ENCODE data around the gene VANGL2.
"Not testable (repeated sequence)": the region's sequence is repeated elsewhere in the genome, so short reads cannot be mapped to it uniquely, and the experiment has no call there.

Gene VANGL2

DNA sequence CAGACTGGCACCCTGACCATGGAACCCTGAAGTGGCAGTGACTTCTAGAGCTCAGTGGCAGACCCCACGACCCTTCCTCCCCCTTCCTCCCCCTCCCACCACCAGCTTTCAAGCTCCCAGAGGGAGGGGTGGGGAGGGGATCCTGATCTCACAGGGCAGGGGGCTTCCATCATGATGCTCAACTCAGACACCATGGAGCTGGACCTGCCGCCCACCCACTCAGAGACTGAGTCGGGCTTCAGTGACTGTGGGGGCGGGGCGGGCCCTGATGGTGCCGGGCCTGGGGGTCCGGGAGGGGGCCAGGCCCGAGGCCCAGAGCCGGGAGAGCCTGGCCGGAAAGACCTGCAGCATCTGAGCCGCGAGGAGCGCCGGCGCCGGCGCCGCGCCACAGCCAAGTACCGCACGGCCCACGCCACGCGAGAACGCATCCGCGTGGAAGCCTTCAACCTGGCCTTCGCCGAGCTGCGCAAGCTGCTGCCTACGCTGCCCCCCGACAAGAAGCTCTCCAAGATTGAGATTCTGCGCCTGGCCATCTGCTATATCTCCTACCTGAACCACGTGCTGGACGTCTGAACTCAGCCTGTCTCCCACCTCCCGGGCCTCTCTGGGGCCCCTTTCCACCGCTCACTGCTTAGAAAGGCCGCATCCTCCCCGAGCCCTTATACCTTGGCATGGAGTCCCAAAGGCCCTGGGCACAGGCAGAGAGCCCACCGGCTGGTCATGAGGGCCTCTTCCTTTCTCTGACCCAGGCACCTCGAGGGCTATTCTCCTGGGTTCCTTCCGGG is 29.6 kb upstream of the VANGL2 start:
- no peak for DNase-seq

DNA sequence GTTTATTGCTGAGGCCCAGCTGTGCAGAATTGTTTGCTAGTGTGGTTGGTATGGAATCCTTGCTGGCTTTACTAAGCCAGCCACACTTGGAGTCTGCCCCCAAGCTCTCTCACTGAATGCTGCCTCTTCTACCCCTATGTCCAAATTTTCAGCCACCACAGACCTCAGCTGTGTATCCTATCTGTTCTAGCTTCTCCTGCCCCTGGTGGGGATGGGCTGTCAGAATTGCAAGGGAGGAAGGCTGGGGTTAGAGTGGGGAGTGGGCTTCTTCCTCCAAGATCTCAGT is 29.1 kb upstream of the VANGL2 start:
- DNase-seq = no peak

DNA sequence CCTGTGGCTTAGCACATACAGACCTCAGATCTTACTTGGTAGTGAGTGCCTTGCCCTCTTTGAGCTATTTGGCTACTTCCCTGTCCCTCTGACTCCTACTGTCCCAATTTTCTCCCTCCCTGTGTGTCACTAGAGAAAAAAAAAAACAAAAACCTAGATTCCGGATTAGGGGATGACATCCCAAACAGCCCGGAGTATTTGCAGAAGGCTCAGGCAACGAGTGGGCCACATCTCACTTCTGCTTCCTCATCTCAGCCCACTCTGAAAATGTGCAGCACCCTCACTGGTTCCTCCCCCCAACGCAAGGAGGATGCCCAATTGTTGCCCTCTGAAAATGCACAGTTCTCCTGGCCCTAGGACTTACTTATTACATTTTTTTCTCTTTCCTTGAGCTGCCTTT is 28.6 kb upstream of the VANGL2 start:
- DNase-seq = no peak

DNA sequence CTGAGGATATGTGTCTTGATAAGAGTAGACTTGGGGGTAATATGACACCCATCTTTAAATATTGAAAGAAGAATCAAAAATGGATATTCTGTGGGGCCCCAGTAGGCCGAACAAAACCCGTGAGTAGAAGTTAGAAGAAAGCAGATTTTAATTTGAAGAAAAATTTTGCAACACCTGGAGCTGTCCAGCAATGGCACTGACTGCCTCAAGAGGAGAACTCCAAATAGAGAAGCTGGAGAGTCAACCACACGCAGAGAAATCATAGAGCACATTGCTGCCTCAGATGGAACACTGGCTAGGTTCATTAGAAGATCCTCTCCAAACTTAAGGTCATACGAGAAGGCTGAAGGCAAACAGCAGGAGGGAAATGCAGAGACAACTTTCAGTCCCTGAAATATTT is 26.7 kb upstream of the VANGL2 start:
- DNase-seq = no peak

DNA sequence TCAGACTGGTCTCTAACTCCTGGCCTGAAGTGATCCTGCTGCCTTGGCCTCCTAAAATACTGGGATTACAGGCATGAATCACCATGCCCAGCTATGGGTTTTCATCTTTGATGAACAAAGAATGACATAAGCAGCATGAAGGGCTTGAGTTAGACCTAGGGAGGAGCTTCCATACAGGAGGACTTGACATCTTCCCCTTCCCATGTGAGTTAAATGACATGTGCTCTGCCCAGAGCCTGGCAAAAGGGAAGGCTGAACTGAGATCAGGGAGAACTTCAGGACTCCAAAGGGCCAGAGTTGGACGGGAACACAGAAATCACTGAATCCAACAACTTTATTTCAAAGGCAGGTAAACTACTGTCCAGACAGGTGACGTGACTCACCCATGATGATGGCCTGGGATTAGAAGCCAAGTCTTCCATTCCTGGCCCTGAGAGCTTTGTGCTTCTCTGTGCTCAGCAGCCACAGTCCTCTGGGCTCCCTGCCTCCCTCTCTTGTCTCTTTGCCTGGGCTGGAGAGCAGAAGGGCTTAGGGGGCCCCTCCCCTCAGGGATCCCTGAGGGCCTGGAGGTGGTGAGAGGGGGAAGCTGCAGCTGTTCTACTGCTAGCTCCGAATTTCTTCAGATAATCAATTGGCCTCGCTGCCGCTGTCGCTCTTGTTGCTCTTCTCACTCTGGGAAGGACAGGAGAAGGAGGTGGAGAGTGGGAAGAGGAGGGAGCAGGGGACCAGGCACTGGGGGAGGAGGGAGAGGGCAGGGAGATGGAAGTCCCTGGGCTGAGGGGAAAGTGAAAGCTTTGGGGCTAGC is 25.9 kb upstream of the VANGL2 start:
- DNase-seq = no peak

DNA sequence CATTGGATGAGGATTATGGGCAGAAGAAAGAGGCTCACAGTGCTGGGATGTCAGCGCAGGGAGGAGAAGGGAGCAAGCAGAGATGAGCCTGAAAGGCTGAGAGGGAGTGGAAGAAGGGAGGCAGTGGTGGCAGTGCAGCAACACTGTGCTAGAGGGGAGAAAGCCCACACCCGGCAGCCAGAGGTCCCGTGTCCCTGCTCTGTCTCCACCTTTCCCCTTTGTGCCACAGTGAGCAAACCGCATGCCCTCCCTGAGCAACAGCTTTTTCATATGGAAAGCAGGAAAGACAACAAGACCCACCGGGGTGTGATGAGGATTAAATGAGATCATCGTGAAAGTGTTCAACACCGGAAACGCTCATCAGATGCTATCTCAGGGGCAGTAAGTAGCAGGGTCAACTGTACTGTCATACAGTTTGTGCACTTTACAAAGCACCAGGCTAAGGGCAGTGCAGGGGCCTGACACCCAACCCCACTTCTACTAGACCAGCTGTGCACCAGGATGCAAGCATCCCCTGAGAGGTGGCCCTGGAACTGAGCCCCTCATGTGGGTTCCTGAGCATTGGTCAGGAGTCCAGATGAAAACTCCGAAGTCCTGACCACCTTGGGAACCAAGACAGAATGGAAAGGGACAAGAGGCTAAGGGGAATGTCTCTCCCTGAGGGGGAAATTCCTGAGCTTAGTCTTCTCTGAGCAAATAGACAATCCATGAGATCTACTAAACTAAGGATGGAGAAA is 24.4 kb upstream of the VANGL2 start:
- no peak for DNase-seq

DNA sequence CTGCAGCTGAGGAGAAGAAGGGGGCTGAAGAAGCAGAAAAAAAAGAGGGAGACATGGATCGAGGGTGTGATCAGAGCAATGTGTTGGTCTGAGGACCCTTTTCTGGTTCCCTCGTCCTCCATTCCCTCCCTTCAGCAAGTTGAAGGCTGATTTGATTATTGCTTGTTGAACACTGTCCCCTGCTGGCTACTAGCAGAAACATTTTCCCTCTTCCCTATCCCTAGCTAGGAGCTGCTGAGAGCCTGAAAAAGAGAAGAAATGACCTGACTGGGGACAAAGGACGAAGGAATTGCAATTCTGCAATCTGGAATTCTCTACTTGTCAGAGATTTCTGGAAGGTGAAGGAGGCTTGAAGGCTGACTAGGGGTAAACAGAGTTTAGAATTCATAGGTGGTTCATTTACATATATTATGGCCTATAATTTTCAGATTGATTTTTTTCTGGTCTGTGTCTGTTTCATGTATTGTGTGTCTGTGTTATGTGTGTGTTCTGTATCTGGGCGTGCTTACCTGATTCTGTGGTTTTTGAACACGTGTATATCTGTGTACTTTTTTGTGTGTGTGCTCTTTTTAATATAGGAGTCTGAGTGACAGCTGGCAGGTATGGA is 23.7 kb upstream of the VANGL2 start:
- DNase-seq = peak; percentile 0

DNA sequence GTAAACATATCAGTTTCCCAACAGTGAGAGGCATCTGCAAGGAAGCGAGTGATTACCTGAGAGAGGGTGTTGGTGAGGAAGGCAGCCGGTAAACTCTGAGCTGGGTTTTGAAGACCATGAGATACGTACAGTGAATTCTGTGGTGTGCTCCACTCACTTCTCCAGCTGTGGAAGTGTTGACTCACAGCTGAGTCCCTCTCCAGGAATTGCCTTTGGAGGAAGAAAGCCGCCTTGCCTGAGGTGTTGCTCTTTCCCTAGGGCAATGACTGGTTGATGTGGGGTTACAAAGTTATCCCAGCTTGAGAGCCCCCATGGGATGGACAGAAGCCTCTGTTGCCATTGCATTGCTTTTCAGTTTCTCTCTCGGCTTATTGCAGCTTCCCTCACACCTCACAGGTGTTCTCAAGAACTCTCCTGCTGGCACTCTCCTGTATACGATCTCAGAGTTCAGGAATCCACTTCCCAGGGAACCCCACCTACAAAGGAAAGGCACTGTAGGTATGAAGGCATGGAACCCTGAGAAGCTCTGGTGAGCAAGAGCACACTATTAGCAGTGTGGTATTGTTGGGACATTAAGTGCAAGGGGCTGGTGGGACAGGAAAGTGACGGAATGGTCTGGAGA is 22.7 kb upstream of the VANGL2 start:
- no peak for DNase-seq

DNA sequence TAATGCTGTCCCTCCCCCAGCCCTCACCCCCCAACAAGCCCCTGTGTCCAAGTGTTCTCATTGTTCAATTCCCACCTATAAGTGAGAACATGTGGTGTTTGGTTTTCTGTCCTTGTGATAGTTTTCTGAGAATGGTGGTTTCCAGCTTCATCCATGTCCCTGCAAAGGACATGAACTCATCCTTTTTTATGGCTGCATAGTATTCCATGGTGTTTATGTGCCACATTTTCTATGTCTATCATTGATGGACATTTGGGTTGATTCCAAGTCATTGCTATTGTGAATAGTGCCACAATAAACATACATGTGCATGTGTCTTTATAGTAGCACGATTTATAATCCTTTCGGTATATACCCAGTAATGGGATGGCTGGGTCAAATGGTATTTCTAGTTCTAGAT is 15.6 kb upstream of the VANGL2 start:
- DNase-seq = not testable (repeated sequence)

DNA sequence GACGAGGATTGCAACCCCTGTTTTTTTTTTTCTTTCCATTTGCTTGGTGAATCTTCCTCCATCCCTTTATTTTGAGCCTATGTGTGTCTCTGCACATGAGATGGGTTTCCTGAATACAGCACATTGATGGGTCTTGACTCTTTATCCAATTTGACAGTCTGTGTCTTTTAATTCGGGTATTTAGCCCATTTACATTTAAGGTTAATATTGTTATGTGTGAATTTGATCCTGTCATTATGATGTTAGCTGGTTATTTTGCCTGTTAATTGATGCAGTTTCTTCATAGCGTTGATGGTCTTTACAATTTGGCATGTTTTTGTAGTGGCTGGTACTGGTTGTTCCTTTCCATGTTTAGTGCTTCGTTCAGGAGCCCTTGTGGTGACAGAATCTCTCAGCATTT is 12.0 kb upstream of the VANGL2 start:
- DNase-seq = not testable (repeated sequence)

DNA sequence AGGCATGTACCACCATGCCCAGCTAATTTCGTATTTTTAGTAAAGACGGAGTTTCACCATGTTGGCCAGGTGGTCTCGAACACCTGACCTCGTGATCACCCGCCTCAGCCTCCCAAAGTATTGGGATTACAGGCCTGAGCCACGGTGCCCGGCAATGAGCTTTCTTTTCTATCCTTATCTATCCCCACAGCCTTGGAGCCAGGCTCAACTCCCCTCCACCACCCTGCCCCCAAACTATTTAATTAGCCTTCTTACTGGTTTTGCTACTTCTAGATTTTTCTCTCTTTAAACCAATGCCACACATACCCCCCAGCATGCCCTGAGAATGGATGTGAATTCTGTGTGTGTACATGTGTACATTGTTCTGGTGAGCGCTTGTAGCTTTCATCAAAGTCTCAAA is 5.7 kb upstream of the VANGL2 start:
- no peak for DNase-seq

DNA sequence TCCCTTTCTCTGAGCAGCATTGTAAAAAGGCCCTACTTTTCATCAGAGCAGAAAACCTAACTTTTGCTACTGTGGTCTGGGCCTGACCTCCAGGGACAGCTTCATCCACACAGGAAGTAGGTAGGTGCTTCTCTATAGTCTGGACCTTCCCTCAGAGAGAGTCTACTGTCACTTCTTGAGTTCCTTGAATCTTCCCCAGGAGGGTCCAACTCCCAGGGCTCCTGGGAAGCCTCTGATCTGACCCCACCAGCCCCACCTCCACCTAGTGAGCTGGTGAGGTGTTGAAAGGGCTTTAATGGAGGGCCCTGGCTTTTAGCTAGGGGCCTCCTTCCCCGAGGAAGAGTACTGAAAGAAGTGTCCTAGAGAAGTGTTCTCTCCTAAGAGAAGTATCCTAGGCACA is 2.7 kb upstream of the VANGL2 start:
- DNase-seq = no peak

DNA sequence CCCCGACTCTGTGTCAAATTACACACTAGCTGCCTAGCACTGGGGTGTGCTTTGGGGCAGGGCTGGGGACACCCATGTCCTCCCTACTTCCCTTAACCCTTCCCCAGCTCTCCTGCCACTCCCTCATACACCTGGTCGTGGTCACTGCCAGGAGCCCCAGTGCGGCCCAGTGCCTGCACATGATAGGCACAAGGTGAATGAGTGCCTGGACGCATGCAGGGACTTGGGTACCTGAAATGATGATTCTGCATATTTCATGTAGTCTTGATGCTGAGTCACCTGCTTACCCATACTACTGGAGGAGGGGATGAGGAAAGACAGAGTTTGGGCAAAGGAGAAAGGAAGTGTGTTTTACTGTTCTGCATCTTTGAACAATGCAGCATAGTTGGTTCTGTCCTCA is 1.5 kb upstream of the VANGL2 start:
- DNase-seq = no peak

DNA sequence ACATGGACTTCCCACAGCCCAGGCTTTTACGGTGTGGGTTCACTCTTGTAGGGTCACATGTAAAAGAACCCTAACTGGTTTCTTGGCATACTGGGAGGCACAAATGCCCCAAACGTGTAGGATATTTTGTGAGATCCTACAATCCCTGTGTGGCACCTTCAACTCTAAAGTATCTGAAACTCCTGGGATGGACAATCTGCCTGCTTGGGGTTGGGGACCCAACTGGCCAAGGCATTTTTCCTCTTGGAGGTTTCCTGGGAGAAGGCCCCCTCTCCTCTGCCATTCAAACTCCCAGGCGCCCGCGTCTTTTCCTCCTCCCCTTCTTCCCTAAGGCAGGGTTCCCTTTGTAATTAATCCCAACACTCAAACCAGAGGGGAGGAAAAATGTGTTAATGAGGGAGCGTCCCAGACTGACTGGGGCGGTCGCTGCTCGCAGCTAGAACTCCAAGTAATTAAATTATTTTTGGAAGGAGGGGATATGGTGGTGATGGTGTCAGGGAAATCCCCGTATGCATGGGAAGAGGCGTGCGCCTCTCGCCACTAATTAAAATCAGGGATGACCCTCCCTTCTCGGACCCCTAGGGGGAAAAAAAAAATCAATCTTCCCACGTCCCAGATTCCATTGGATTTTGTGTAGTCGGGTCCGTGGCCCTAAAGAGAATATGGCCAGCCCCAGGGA is 681 bp upstream of the VANGL2 start:
- no peak for DNase-seq

DNA sequence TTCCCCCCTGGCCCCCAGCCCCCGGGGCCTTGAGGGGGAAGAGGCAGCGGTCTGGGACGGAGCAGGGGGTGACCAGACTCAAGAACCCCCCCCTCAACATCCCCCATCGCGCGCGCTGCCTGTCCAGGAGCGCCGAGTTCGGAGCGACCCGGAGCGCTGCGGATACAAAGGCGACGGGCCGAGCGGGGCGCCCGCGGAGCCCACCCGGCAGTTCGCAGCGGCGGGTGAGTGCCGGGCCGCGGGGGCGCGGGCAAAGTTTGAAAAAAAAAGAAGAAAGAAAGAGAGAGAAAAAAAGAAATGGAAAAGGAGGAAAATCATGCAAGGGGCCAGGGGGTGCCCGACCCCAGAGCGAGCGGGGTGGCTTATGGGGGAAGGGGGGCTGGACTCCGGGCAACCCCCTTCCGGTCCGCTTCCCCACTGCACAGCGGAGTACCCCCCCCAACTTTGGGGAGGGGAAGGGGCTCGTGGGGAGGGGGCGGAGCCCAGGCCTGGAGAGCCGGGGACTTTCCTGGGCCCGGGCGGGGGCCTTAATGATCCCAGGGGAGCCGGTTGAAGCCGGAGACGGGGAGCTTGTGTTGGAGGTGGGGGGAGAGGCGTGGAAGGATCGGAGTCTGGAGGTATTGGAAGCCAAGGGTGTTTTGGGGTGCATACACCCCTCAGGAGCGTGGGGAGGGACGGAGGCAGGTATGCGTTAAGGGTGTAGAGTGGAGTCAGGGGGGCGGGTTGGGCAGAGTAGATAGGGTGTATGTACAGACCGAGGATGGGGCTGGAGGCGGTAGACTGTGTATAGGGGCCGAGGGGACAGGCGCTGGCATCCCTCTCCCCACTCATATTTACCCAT is 502 bp downstream of the VANGL2 start:
- DNase-seq = no peak

DNA sequence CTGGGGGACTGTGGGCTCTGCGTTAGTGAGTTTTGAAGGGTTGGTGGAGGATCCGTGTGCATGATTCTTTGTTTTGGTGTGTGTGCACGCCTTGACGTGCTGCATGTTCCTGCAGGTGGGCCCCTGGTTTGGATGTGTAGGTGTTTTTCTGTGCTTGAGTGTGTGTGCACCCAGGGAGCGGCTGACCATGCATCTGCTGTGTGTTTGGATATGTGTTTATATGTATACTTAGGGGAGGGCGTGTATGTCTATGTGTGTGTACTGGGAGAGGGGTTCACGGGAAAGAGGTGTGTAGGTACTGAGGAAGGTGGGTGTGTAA is 1.1 kb downstream of the VANGL2 start:
- no peak for DNase-seq

DNA sequence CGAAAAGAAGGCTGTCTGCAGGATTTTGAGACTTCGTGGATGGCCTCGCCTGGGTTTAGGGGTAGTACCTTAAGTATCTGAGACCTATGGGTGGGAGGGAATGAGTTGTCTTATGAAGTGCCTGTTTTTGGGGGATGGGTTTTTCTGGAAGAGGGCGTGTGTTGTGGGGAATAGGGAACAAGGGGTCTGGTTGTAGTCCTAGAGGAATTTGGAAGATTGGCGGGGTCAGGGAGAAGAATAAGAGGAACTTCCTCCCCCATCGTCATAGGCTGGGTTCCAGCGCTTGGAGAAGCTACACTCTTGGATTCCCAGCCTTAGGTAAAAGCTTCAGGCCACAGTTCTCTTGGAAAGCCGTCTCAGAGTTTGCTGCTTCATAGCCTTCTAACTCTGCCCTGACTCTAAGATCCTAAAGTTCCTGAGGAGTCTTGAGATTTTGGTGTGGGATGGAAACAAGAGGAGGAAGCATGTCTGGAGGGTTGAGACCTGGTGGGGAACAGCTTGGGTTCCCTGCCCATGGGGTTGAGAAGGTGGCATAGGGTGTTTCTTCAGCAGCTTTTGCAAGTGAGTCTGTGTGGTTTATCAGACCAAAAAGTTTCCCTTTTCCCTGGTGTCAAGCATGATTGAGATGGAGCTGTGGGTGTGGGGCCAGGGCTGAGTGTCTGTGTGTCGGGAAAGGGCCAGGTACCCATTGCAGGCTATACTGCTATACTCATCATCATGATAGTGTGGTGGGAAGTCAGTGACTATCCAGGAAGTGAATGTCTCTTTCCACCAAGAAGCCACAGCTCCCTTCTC is 1.8 kb downstream of the VANGL2 start:
- no peak for DNase-seq

DNA sequence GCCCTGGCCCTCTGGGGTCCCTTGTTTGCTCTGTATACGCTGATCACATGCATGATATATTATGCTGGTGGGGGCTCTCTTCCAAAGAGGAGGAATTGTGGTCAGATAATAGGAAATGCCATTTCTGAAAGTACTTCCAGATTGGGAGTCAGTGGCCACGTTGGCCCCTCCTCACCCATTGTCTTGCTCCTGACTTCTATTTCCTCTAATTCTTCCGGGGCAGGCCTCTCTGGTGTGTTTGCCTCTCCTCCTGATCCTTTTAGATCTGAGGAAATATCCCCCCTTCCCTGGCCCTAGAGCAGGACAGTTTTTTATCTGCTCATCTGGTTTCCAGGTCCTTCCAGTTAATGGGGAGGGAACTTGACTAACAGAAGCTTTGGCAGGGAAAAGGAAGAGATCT is 2.9 kb downstream of the VANGL2 start:
- no peak for DNase-seq

DNA sequence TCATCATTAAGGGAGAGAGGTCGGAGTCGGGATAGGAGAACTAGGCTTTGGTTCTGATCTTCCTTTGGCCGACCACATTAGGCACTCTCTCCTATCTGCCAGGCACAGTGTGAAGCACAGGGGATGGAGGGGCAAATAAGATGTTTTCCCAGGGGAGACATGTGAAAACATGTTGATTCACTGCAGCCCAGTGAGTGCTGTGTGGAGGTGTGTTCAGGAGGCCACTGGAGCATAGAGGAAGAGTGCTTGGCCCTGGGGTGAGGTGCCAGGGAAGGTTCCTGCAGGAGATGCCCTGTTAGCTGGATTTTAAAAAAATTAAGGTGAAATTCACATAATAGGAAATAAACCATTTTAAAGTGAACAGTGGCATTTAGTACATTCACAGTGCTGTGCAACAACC is 3.7 kb downstream of the VANGL2 start:
- no peak for DNase-seq

DNA sequence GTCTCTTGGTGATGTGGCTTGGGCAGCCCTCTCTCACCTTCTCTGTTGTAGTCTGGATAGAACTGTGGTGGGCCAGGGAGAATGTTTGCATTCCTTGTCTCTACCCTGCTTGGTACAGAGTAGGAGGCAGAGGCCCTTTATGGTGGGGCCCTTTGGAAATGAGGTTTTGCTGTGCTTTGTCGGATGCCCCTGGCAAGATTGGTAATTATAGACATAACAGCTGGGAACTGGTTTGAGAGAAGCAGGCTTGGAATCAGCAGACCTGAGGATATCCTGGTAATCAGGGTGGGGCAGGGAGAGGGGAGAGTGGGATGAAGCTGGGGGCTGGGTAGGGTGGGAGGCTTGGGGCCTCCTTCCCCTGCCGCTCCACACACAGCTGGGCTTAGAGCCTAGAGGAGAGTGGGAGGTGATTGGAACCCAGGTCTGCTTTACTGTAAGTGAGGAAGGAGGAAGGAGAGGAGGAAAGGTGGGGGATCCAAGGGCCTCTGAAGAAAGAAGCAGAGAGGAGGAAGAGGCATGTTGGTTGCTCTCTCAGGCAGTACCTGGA is 5.0 kb downstream of the VANGL2 start:
- no peak for DNase-seq

Data from NCI-H1417 treated with DMSO at 0.1 percent for 48 hours (cell line).